Heart right ventricle (tissue), 16 donors: ENCODE data around the gene AP3S2. TPM values are rescaled to one million over a fixed set of nuclear protein-coding genes. Genes with fewer than 3 reads are reported as not detected.

Source experiments
- ATAC-seq, 8 donors: fragments of 200-7000 bp; cut with Tn5 transposase; one replicate each; pipeline ENCODE4 v1.9.1; 2020; ENCODE audit warnings: mild to moderate bottlenecking in 8 of 8, moderate library complexity in 8 of 8, moderate number of reproducible peaks in 1 of 8
- DNase-seq, 2 donors: peaks; one replicate each; pipeline ENCODE4 v3.0.0-alpha.2; 2020
- H3K27ac ChIP-seq, 10 donors: fragments of 200-600 bp; sonication (generic) in 2 of 10; one replicate each; pipeline versions ENCODE4 v1.5.0 to v1.8.0; 2020 to 2022; ENCODE audit warnings: mild to moderate bottlenecking in 3 of 10
- H3K27me3 ChIP-seq, 7 donors: fragments of 200-600 bp; one replicate each; pipeline ENCODE4 v1.8.0; 2021 to 2022; ENCODE audit warnings: mild to moderate bottlenecking in 2 of 7
- H3K36me3 ChIP-seq, 9 donors: fragments of 200-600 bp; sonication (generic) in 1 of 9; one replicate each; pipeline versions ENCODE4 v1.5.0 to v1.8.0; 2020 to 2022; ENCODE audit warnings: mild to moderate bottlenecking in 2 of 9
- H3K4me1 ChIP-seq, 9 donors: fragments of 200-600 bp; sonication (generic) in 1 of 9; one replicate each; pipeline versions ENCODE4 v1.5.0 to v1.8.0; 2020 to 2022; ENCODE audit warnings: mild to moderate bottlenecking in 4 of 9
- H3K4me3 ChIP-seq, 10 donors: fragments of 200-600 bp; sonication (generic) in 2 of 10; one replicate each; pipeline versions ENCODE4 v1.5.0 to v1.8.0; 2020 to 2022; ENCODE audit warnings: mild to moderate bottlenecking in 7 of 10, moderate library complexity in 2 of 10
- H3K9me3 ChIP-seq, 11 donors: fragments of 200-600 bp in 10 of 11; sonication (generic) in 2 of 11; one replicate each; pipeline versions ENCODE4 v1.5.0 to v1.8.0; 2013 to 2022; ENCODE audit warnings: mild to moderate bottlenecking in 2 of 11, control low read depth in 1 of 11, moderate library complexity in 1 of 11
- WGBS, 2 donors: extraction: QIAGEN DNeasy Blood & Tissue Kit; methylation state at CpG; one replicate each; pipeline ENCODE4 v1.1.7; 2013; ENCODE audit warnings: inconsistent platforms in 1 of 2; 5-methylcytosine and 5-hydroxymethylcytosine counted together
- intact Hi-C, 10 donors: fragments of 100-400 bp; cut with DNase I; formaldehyde crosslinking; loops; one replicate each; pipeline versions ENCODE4 v1.11.1 to v1.14.2; 2022
- polyA plus RNA-seq, 2 donors: library from polyadenylated mRNA; stranded (reverse); fragments of 200-250 nt; gene quantifications; one replicate each; pipeline ENCODE4 v1.2.3, GENCODE V29; 2013
- total RNA-seq, 10 donors: library from RNA; stranded (reverse); fragmentation: NEBNext Ultra II Directional in 3 of 10; extraction: Animal tissue kit (Norgen Biotek cat#: 25700) in 3 of 10; gene quantifications; one replicate each; pipeline versions ENCODE4 v1.2.1 to v1.2.4, GENCODE V29; 2021 to 2023
- TF ChIP-seq, protein P1 (sequence below), 9 donors: fragments of 200-600 bp; sonication (generic) in 2 of 9; IDR thresholded peaks; one replicate each; pipeline versions ENCODE4 v1.5.0 to v1.8.0; 2021 to 2022; ENCODE audit warnings: antibody characterized with exemption in 9 of 9, mild to moderate bottlenecking in 5 of 9, moderate library complexity in 1 of 9
- donor health status: Arrhythmogenic right ventricular cardiomyopathy.
- donor health status: ischemic (EF 13 %, LVEDD 7.1; RV severe dilation, severe dysfunction).
- donor health status: healthy with polysubstance abuse.
- donor health status: DM: no; HTN: yes; CAD: no.
- donor health status: DM: no; HTN: no; CAD: no.
- donor health status: ischemic (EF 25% LVEDD 6.9; RV normal size, moderate dysfunction).
- donor health status: ischemic (EF 25% LVEDD 5.7; RV mildly dilated, moderate dysfunction).
- donor health status: healthy.
- donor health status: DM: yes; HTN: yes; CAD: no.
- donor health status: Ischemic cardiomyopathy.
- donor health status: ischemic (EF 35%, LVEDD 5.7; RV mildly dilated, moderate dysfunction).
- donor health status: nonischemic (EF 11% LVEDD 7.7; RV severe dilation, severe dysfunction).
- donor health status: DM: yes; HTN: yes; CAD: no.
- donor health status: PGD.
- donor health status: ischemic (EF 29% LVEDD 5.4; RV normal size, mild dysfunction).
- donor health status: nonischemic (EF 23%, LVEDD 6.1; RV moderate dilation, normal function).

AP3S2 gene
- total and polyA plus RNA-seq, 12 donors = 16.8 to 55.5 (median 45.5) TPM

DNA sequence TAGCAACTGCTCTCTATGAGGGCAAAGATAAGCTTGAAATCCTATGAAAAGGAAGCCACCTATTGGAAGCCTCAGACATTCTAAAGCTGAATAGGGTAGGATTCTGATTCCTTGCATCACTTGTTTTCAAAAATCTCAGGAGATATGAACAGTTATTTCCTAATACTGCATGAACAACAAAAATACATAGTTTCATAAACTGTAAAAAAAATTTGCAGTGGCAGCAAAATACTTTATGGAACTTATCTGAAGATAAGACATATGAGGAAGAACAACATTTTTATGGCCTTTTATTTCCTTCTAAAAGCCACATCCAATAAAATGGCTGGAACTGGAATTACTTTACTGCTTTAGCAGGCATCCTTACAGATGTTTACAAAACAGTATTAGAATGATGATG lies 29.9 kb downstream of the AP3S2 start:
- H3K4me1 ChIP-seq = peaks cover 0 to 8% (median 0%) of the 10 kb centered on the region in 9 donors
- TF ChIP-seq, protein P1, sequence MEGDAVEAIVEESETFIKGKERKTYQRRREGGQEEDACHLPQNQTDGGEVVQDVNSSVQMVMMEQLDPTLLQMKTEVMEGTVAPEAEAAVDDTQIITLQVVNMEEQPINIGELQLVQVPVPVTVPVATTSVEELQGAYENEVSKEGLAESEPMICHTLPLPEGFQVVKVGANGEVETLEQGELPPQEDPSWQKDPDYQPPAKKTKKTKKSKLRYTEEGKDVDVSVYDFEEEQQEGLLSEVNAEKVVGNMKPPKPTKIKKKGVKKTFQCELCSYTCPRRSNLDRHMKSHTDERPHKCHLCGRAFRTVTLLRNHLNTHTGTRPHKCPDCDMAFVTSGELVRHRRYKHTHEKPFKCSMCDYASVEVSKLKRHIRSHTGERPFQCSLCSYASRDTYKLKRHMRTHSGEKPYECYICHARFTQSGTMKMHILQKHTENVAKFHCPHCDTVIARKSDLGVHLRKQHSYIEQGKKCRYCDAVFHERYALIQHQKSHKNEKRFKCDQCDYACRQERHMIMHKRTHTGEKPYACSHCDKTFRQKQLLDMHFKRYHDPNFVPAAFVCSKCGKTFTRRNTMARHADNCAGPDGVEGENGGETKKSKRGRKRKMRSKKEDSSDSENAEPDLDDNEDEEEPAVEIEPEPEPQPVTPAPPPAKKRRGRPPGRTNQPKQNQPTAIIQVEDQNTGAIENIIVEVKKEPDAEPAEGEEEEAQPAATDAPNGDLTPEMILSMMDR (IDR thresholded peaks at IDR 0.05) = no peak
- DNase-seq = no peak
- intact Hi-C loops = no loop called here
- peaks cover 0 to 75% (median 16%) of the 10 kb centered on the region in 9 donors for H3K36me3 ChIP-seq
- H3K27ac ChIP-seq = no peak overlapping the region
- no peak for ATAC-seq
- no peaks in the 10 kb centered on the region for H3K27me3 ChIP-seq
- no peaks in the 10 kb centered on the region for H3K9me3 ChIP-seq
- H3K4me3 ChIP-seq = no peak overlapping the region

DNA sequence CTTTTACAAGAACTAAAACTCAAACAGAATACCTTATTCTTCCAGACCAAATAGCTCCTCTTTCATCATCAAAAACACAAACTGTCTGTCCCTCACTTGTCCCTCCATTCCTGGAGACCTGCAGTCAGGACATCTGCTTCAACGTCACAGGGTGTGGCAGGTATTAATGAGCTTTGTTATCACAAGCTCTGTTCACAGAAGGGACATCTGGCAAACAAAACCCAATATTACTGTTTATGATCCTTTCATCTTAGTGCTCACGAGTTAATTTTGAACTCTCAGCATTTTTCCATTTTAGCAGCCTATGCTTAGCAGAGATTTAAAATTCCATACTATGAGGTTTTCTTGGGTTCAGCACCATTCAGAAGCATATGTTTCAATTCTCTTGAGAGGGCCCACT lies 32.9 kb downstream of the AP3S2 start:
- Histone ChIP-seq H3K4me3 (no peak overlapping the region), H3K27me3 (no peaks in the 10 kb centered on the region), H3K4me1 (peaks cover 0 to 8% (median 0%) of the 10 kb centered on the region in 9 donors), H3K36me3 (peaks cover 0 to 92% (median 16%) of the 10 kb centered on the region in 9 donors), H3K27ac (no peak overlapping the region), H3K9me3 (no peaks in the 10 kb centered on the region)
- TF ChIP-seq, protein P1 (IDR thresholded peaks at IDR 0.05) = no peak
- ATAC-seq (no peak), DNase-seq (no peak)
- WGBS, 2 donors = 88 to 90% methylated on average over 2 of the region's 2 CpGs
- intact Hi-C loops = no loop called here

DNA sequence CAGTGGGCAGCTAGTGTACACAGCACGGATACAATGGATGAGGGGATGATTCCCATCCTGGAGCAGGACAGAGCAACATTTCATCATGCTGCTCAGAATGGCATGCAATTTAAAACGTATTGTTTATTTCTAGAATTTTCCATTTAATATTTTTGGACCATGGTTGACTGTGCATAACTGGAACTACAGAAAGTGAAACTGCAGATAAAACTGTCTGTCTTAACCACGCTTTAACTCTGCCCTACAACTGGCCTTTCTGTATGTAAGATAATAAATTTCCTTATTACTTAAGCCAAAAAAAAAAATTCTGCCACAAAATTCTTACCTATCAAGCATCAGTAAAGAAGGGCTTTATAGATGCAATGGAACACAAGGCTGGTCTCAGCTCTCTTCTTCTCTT lies 33.4 kb downstream of the AP3S2 start:
- WGBS, 2 donors = 80 to 81% methylated on average over 3 of the region's 3 CpGs
- Histone ChIP-seq H3K4me3 (no peak overlapping the region), H3K9me3 (no peaks in the 10 kb centered on the region), H3K27me3 (no peaks in the 10 kb centered on the region), H3K36me3 (peaks cover 0 to 88% (median 16%) of the 10 kb centered on the region in 9 donors), H3K4me1 (peaks cover 0 to 8% (median 0%) of the 10 kb centered on the region in 9 donors), H3K27ac (no peak overlapping the region)
- ATAC-seq (no peak), DNase-seq (no peak)
- intact Hi-C loops = no loop called here
- TF ChIP-seq, protein P1 (IDR thresholded peaks at IDR 0.05) = no peak

- Histone ChIP-seq H3K9me3 (no peaks in the 10 kb centered on the region), H3K27ac (no peak overlapping the region), H3K27me3 (no peaks in the 10 kb centered on the region), H3K36me3 (peaks cover 0 to 73% (median 16%) of the 10 kb centered on the region in 9 donors), H3K4me1 (peaks cover 0 to 8% (median 0%) of the 10 kb centered on the region in 9 donors), H3K4me3 (no peak overlapping the region)
- ATAC-seq (no peak), DNase-seq (no peak)
- intact Hi-C loops = no loop called here
- TF ChIP-seq, protein P1 (IDR thresholded peaks at IDR 0.05) = no peak
- WGBS, 2 donors = 90 to 92% methylated on average over 9 of the region's 9 CpGs
Observed at GRCh38 chr15:89858661-89859458, 34.9 kb downstream of the AP3S2 start.
